Head of caudate nucleus (tissue), 42 donors: ENCODE measurements around the gene CCDC33.

Experiments used
- DNase-seq, 42 donors: peaks; one replicate each; pipeline versions ENCODE4 v3.0.0 to v3.0.0-alpha.2; 2020 to 2021; ENCODE audit warnings: mixed read lengths in 7 of 42
- intact Hi-C: fragments of 100-400 bp; cut with DNase I; formaldehyde crosslinking; loops from one replicate; pipeline ENCODE4 v1.15.0; 2022

The CCDC33 gene

GRCh38 chr15:74268020-74268419 is 31.9 kb downstream of the CCDC33 start:
- intact Hi-C loops = no loop called here
- no peak for DNase-seq

- intact Hi-C loops = no loop called here
- DNase-seq = no peak
These were observed 33.4 kb downstream of the CCDC33 start for GRCh38 chr15:74269362-74270035.

GRCh38 chr15:74270155-74270554 is 34.0 kb downstream of the CCDC33 start:
- DNase-seq = no peak
- intact Hi-C loops = no loop called here

GRCh38 chr15:74270854-74271520 is 34.9 kb downstream of the CCDC33 start:
- no peak for DNase-seq
- intact Hi-C loops = no loop called here

- DNase-seq = no peak
- intact Hi-C loops = no loop called here
These were observed 36.7 kb downstream of the CCDC33 start for GRCh38 chr15:74272812-74273211.

GRCh38 chr15:74274470-74275038 is 38.4 kb downstream of the CCDC33 start:
- DNase-seq = no peak
- intact Hi-C loops = no loop called here

- intact Hi-C loops = no loop called here
- no peak for DNase-seq
These were observed 39.8 kb downstream of the CCDC33 start for GRCh38 chr15:74275957-74276356.

GRCh38 chr15:74276560-74276959 is 40.4 kb downstream of the CCDC33 start:
- intact Hi-C loops = no loop called here
- no peak for DNase-seq

- no peak for DNase-seq
- intact Hi-C loops = no loop called here
These were observed 41.2 kb downstream of the CCDC33 start for GRCh38 chr15:74277242-74277810.

- intact Hi-C loops = no loop called here
- DNase-seq = no peak
These were observed 42.1 kb downstream of the CCDC33 start for GRCh38 chr15:74278207-74278606.

- intact Hi-C loops = no loop called here
- no peak for DNase-seq
These were observed 45.3 kb downstream of the CCDC33 start for GRCh38 chr15:74281147-74282133.

GRCh38 chr15:74283368-74283767 is 47.2 kb downstream of the CCDC33 start:
- peak in 9 of 42 donors; percentile 6 to 51 (median 21) for DNase-seq
- intact Hi-C loops = no loop called here

GRCh38 chr15:74289671-74290070 is 53.5 kb downstream of the CCDC33 start:
- intact Hi-C loops = no loop called here
- DNase-seq = no peak

- DNase-seq = no peak
- intact Hi-C loops = no loop called here
These were observed 54.5 kb downstream of the CCDC33 start for GRCh38 chr15:74290645-74291044.

GRCh38 chr15:74291101-74292071 is 55.3 kb downstream of the CCDC33 start:
- DNase-seq = peak; percentile 35 to 87 (median 68)
- intact Hi-C loops = no loop called here

GRCh38 chr15:74293021-74293810 is 57.1 kb downstream of the CCDC33 start:
- intact Hi-C loops = no loop called here
- DNase-seq = no peak

GRCh38 chr15:74294010-74294409 is 57.9 kb downstream of the CCDC33 start:
- intact Hi-C loops = no loop called here

More at GRCh38 chr15:74294010-74294409, 57.9 kb downstream of the CCDC33 start:
- no peak for DNase-seq
